Activated CD4-positive, alpha-beta T cell treated with anti-CD3 and anti-CD28 coated beads, Interleukin-2, amount 50 U/mL, for 24 hours (primary cell): ENCODE results near the gene QPCT.
"Not testable (repeated sequence)": the region's sequence is repeated elsewhere in the genome, so short reads cannot be mapped to it uniquely, and the experiment has no call there.

ENCODE experiments used
- DNase-seq, 2 donors: peaks; one replicate each; pipeline ENCODE4 v3.0.0-alpha.2; 2020; ENCODE audit warnings: low read depth in 1 of 2, low spot score in 1 of 2

Gene QPCT

DNA sequence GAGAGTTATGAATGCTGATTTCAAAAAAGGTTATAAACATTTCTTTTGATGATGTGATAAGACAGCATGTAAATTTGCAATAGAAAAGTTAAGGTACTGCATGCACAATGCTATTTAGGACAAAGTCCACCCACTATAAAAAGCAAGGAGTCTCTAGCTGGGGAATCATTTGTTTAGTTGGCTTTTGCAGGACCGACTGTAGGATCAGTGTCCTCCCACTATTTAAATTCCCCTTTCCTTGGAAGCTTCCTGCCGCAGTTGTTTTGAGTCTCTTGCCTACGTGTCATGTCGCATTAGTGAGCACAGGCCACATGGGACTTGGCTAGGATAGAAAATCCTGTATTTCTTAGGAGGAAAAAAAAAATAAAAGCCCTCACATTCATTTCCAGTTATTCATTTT is 13.1 kb downstream of the QPCT start:
- no peak for DNase-seq

GRCh38 chr2:37358466-37358865 is 14.0 kb downstream of the QPCT start:
- DNase-seq: no peak

- DNase-seq: no peak
Measured at GRCh38 chr2:37361216-37361815, 16.9 kb downstream of the QPCT start.

GRCh38 chr2:37361994-37362698 is 17.7 kb downstream of the QPCT start:
- DNase-seq: no peak

DNA sequence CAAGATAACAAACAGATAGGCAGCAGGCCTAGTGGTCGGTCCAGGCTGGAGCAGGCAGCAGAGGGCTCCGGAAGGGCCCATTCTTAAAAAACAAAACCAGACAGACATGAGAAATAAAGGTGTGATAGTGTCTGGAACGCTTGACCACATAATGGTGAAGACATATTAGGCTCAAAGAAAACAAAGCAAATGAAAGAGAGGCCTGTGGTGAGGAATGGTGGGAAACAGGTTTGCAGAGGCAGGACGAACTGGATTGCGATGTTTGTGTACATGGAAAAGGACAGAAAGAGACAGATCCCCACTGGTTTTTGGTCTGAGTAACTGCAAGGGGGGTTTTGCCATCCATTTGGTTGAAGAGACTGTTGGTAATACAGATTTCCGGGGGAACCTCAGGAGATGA is 19.9 kb downstream of the QPCT start:
- DNase-seq: no peak

DNA sequence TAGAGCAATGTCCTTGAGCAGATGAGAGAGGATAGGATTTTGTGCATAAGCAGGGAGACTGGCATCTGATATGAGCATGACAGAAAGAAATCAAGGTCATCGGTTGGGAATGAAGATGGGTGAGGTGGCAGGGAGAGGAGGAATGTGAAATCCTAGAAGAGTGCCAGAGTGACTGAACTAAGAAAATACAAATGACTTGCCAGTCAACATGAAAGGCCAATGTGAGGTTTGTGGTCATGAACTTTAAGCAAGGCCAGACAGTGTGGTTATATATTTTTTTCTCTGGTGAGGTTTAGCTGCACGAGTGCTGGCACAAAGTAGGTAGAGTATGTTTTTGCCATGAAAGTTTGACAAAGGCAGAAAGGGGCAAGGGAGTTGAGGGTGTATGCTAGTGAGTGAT is 21.2 kb downstream of the QPCT start:
- no peak for DNase-seq

DNA sequence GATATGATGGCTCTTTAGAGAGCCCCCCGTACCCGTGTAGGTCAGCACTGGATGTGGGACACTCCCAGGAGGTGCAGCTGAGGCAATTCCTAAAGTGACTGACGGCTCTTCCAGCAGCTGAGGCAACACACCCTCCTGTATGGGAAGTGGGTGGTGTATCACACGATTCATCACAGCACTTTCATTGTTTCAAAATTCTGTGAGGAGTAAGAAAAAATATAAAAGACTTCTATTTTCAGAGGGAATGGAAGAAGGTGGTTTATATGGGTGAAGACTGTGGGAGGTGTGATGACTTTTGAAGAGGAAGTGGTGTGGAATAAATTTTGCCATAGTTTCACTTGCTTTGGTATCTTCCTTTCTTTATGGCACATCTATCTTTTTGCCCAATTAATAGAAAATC is 22.3 kb downstream of the QPCT start:
- peak in 1 of 2 donors; percentile 18 for DNase-seq

DNA sequence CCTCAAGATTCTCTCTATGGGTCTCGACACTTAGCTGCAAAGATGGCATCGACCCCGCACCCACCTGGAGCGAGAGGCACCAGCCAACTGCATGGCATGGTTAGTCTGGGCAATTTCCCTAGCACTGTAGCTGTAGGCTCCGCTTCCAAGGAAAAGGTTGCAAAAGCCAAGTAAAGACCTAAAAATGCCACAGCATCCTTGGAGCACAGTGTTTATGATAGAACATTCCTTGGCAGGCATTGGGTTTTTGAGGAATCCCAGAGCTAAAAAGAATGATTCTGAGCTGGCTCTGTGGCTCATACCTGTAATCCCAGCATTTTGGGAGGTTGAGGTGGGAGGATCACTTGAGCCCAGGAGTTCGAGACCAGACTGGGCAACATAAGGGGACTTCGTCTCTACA is 22.9 kb downstream of the QPCT start:
- no peak for DNase-seq

DNA sequence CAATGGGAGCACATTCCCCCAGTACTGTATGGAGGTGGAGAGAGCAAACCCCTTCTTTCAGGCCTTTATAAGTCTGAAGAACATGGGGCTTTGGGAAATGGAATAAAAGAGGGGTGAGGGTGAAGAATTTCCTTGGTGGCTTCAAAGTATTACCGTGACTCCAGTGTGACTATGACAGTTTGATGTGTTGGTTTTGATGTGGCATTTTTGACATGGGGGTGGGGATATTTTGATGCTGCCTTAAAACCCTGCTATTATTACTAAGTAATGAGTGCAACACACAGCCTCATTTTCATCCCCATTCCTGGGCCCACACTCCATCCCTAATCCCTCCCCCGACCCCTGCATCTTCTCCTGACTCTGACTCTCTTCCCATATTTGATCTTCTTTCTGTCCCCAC is 23.6 kb downstream of the QPCT start:
- peak in 1 of 2 donors; percentile 35 for DNase-seq

GRCh38 chr2:37370666-37371065 is 26.2 kb downstream of the QPCT start:
- DNase-seq: no peak

DNA sequence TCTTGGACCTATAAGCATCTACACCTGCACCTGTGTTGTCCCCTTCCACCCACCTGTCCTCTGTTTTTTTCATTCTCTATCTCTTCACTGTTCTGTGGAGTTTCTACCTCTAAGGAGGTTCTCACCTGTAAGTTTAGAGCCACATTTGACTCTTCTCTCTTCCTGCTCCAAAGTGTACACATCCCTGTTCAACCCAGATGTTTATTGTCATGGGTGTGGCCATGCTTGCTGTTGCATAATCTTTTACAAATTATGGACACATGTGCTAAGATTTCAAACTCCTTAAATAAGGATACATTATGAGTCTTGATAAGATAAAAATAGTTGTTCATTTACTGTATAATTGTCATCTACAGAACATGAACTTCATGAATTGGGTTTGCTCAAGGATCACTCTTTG is 27.6 kb downstream of the QPCT start:
- DNase-seq: no peak

- DNase-seq: no peak
Measured at GRCh38 chr2:37375741-37376288, 31.4 kb downstream of the QPCT start.

DNA sequence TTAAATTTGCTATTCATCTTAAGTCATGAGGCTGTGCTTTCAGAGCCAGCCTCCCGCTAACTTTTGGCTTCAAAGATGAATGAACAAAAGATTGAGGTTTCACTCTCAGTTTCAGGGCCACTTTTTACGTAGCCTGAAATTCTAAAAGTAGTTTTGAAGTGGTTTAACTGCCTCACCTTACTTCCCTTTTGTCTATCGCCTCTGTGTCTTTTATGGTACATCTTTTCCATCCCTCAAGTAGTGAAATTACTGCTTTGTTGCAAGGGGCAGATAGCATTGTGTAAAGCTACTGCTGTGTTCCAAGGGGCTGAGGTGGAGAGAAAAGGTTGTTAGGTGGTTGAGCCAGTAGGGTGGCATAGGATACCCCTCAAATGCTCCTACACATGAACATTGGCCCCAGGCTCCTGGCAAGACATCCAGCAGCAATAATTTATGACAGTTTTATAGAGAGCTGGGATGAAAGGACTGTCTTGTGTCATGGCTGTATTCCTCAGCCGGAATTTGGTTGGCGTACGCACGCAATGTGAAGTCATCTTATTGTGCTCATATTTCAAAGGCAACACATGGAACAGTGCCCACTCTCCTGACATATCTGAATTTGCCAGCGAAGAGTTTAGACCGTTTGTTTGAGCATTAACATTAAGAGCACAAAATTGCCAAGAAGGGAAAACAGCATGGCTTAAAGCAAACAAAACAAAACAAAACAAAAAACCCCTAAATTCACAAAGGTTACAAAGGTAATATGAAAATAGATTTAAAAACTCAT is 32.2 kb downstream of the QPCT start:
- peak in 1 of 2 donors; percentile 47 for DNase-seq

- DNase-seq: peak in 1 of 2 donors; percentile 58
Measured at GRCh38 chr2:37377187-37377532, 32.7 kb downstream of the QPCT start.

DNA sequence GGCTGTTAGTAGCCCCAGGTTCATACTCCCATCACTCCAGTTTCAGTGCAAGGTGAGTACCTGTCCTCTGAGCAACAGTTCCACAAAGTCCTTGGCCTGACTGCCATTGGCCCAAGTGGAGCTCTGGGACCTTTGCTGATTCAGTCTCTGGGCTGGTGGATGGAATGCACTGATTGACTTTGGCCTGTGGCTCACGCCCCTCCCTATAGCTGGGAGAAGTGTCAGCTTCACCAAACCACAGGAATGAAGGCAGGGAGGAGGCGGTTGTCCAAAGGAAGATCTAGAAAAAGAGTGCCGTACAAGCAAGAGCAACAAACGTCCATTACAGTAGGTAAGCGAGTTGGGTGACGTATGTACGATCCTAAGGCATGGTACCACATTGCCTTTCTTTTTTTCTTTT is 34.0 kb downstream of the QPCT start:
- DNase-seq: no peak

GRCh38 chr2:37379881-37380296 is 35.5 kb downstream of the QPCT start:
- DNase-seq: no peak

- DNase-seq: not testable (repeated sequence)
Measured at GRCh38 chr2:37380787-37381186, 36.4 kb downstream of the QPCT start.

DNA sequence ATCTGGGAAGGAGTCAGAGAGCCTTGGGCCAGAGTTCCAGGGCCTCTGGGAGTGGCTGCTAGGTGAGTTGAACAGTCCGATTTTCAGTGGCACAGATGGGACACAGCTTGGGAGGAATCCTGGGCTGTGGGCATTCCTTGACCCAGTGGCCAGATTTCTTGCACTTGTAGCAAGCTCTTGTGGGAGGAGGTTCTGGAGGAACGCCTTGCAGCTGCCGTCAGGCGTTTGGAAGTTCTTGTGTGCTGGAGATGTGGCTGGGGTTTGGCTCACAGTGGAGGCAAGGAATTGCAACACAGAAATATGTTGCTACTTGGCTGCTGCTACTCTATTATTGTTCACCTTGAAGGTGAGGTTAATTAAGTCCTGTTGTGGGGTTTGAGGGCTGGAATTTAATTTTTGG is 39.8 kb downstream of the QPCT start:
- not testable (repeated sequence) for DNase-seq

GRCh38 chr2:37387148-37387835 is 42.9 kb downstream of the QPCT start:
- no peak for DNase-seq

GRCh38 chr2:37388074-37388473 is 43.6 kb downstream of the QPCT start:
- no peak for DNase-seq

GRCh38 chr2:37389395-37389794 is 45.0 kb downstream of the QPCT start:
- DNase-seq: no peak
